NCI-H1930 (cell line): ENCODE data around the gene SIRPG.

ENCODE experiments used
- DNase-seq, 2 experiments: peaks; one replicate each; lab custom pipeline; 2025; lab: John Stamatoyannopoulos, UW

The SIRPG gene

GRCh38 chr20:1595333-1595732 is 62.2 kb downstream of the SIRPG start:
- DNase-seq, result no peak

- DNase-seq, result no peak
Measured at GRCh38 chr20:1588533-1589460, 68.8 kb downstream of the SIRPG start.

GRCh38 chr20:1587781-1588532 is 69.6 kb downstream of the SIRPG start:
- DNase-seq, result no peak

- no peak for DNase-seq
Measured at GRCh38 chr20:1579488-1579887, 78.1 kb downstream of the SIRPG start.
